ENCODE results near the gene MIA2. TPM values are rescaled to one million over a fixed set of nuclear protein-coding genes. Genes with fewer than 3 reads are reported as not detected.
"Not testable (repeated sequence)": the region's sequence is repeated elsewhere in the genome, so short reads cannot be mapped to it uniquely, and the experiment has no call there.

Gene MIA2
- polyA plus RNA-seq, 1 donor: 231 TPM

- Histone ChIP-seq H3K4me1 (ENCODE audit: control insufficient read depth, insufficient read depth, low read length) (peaks cover 17% of the 10 kb centered on the region), H3K27ac (ENCODE audit: low read length) (peak overlapping the region; percentile 3)
- H3K4me3 ChIP-seq (ENCODE audit: low read length); H3K27me3 ChIP-seq (ENCODE audit: control insufficient read depth, insufficient read depth, low read length); H3K36me3 ChIP-seq (ENCODE audit: control insufficient read depth, insufficient read depth, low read length); H3K9me3 ChIP-seq (ENCODE audit: control insufficient read depth, low read depth, low read length): not testable (repeated sequence)
- WGBS (ENCODE audit: insufficient coverage, low lambda C conversion rate): 100% methylated on average over 3 of the region's 11 CpGs
- DNase-seq: peak in 1 of 2 donors; percentile 52
Measured at GRCh38 chr14:39231751-39232553, 1.8 kb upstream of the MIA2 start.

- no peaks in the 10 kb centered on the region for H3K36me3 ChIP-seq (ENCODE audit: control insufficient read depth, insufficient read depth, low read length)
- WGBS (ENCODE audit: insufficient coverage, low lambda C conversion rate): 14% methylated on average over 2 of the region's 12 CpGs
- no peaks in the 10 kb centered on the region for H3K27me3 ChIP-seq (ENCODE audit: control insufficient read depth, insufficient read depth, low read length)
- H3K4me1 ChIP-seq (ENCODE audit: control insufficient read depth, insufficient read depth, low read length): peaks cover 12% of the 10 kb centered on the region
- no peak overlapping the region for H3K4me3 ChIP-seq (ENCODE audit: low read length)
- DNase-seq: peak in 1 of 2 donors; percentile 53
- no peaks in the 10 kb centered on the region for H3K9me3 ChIP-seq (ENCODE audit: control insufficient read depth, low read depth, low read length)
- H3K27ac ChIP-seq (ENCODE audit: low read length): peak overlapping the region; percentile 84
Measured at GRCh38 chr14:39232554-39233415, 930 bp upstream of the MIA2 start.

GRCh38 chr14:39234986-39235385, 1.3 kb downstream of the MIA2 start:
- H3K4me1 ChIP-seq (ENCODE audit: control insufficient read depth, insufficient read depth, low read length); DNase-seq; H3K9me3 ChIP-seq (ENCODE audit: control insufficient read depth, low read depth, low read length); H3K27ac ChIP-seq (ENCODE audit: low read length); H3K36me3 ChIP-seq (ENCODE audit: control insufficient read depth, insufficient read depth, low read length); H3K27me3 ChIP-seq (ENCODE audit: control insufficient read depth, insufficient read depth, low read length): not testable (repeated sequence)
- WGBS (ENCODE audit: insufficient coverage, low lambda C conversion rate): no CpG with 5 or more reads among the region's 5 CpGs
- H3K4me3 ChIP-seq (ENCODE audit: low read length): peak overlapping the region; percentile 39

- H3K27ac ChIP-seq (ENCODE audit: low read length); H3K9me3 ChIP-seq (ENCODE audit: control insufficient read depth, low read depth, low read length); DNase-seq; H3K4me1 ChIP-seq (ENCODE audit: control insufficient read depth, insufficient read depth, low read length); H3K36me3 ChIP-seq (ENCODE audit: control insufficient read depth, insufficient read depth, low read length); H3K27me3 ChIP-seq (ENCODE audit: control insufficient read depth, insufficient read depth, low read length): not testable (repeated sequence)
- H3K4me3 ChIP-seq (ENCODE audit: low read length): peak overlapping the region; percentile 39
Measured at GRCh38 chr14:39235466-39235865, 1.8 kb downstream of the MIA2 start.

GRCh38 chr14:39240769-39241168, 7.1 kb downstream of the MIA2 start:
- no peak for DNase-seq
- no peak overlapping the region for H3K27ac ChIP-seq (ENCODE audit: low read length)
- H3K4me3 ChIP-seq (ENCODE audit: low read length): no peak overlapping the region
- H3K9me3 ChIP-seq (ENCODE audit: control insufficient read depth, low read depth, low read length): no peaks in the 10 kb centered on the region
- H3K4me1 ChIP-seq (ENCODE audit: control insufficient read depth, insufficient read depth, low read length): no peaks in the 10 kb centered on the region
- H3K27me3 ChIP-seq (ENCODE audit: control insufficient read depth, insufficient read depth, low read length): no peaks in the 10 kb centered on the region
- WGBS (ENCODE audit: insufficient coverage, low lambda C conversion rate): 100% methylated on average over 1 of the region's 1 CpG
- peaks cover 14% of the 10 kb centered on the region for H3K36me3 ChIP-seq (ENCODE audit: control insufficient read depth, insufficient read depth, low read length)

GRCh38 chr14:39241637-39242036, 7.9 kb downstream of the MIA2 start:
- no peaks in the 10 kb centered on the region for H3K4me1 ChIP-seq (ENCODE audit: control insufficient read depth, insufficient read depth, low read length)
- DNase-seq: no peak
- no peaks in the 10 kb centered on the region for H3K27me3 ChIP-seq (ENCODE audit: control insufficient read depth, insufficient read depth, low read length)
- H3K4me3 ChIP-seq (ENCODE audit: low read length): no peak overlapping the region
- no CpG with 5 or more reads among the region's 1 CpG for WGBS (ENCODE audit: insufficient coverage, low lambda C conversion rate)
- H3K9me3 ChIP-seq (ENCODE audit: control insufficient read depth, low read depth, low read length): no peaks in the 10 kb centered on the region
- H3K27ac ChIP-seq (ENCODE audit: low read length): no peak overlapping the region
- H3K36me3 ChIP-seq (ENCODE audit: control insufficient read depth, insufficient read depth, low read length): peaks cover 14% of the 10 kb centered on the region

GRCh38 chr14:39243831-39244230, 10.1 kb downstream of the MIA2 start:
- Histone ChIP-seq H3K4me3 (ENCODE audit: low read length) (no peak overlapping the region), H3K9me3 (ENCODE audit: control insufficient read depth, low read depth, low read length) (no peaks in the 10 kb centered on the region), H3K4me1 (ENCODE audit: control insufficient read depth, insufficient read depth, low read length) (no peaks in the 10 kb centered on the region), H3K27ac (ENCODE audit: low read length) (no peak overlapping the region), H3K27me3 (ENCODE audit: control insufficient read depth, insufficient read depth, low read length) (no peaks in the 10 kb centered on the region), H3K36me3 (ENCODE audit: control insufficient read depth, insufficient read depth, low read length) (peaks cover 19% of the 10 kb centered on the region)
- no peak for DNase-seq
- no CpG with 5 or more reads among the region's 3 CpGs for WGBS (ENCODE audit: insufficient coverage, low lambda C conversion rate)

- peaks cover 10% of the 10 kb centered on the region for H3K36me3 ChIP-seq (ENCODE audit: control insufficient read depth, insufficient read depth, low read length)
- no peaks in the 10 kb centered on the region for H3K27me3 ChIP-seq (ENCODE audit: control insufficient read depth, insufficient read depth, low read length)
- no peak overlapping the region for H3K27ac ChIP-seq (ENCODE audit: low read length)
- no peaks in the 10 kb centered on the region for H3K4me1 ChIP-seq (ENCODE audit: control insufficient read depth, insufficient read depth, low read length)
- no peak for DNase-seq
- no peaks in the 10 kb centered on the region for H3K9me3 ChIP-seq (ENCODE audit: control insufficient read depth, low read depth, low read length)
- H3K4me3 ChIP-seq (ENCODE audit: low read length): no peak overlapping the region
- 100% methylated on average over 1 of the region's 1 CpG for whole genome bisulfite sequencing (ENCODE audit: insufficient coverage, low lambda C conversion rate)
Measured at GRCh38 chr14:39246618-39247017, 12.9 kb downstream of the MIA2 start.

- WGBS (ENCODE audit: insufficient coverage, low lambda C conversion rate): 100% methylated on average over 1 of the region's 1 CpG
- Histone ChIP-seq H3K4me1 (ENCODE audit: control insufficient read depth, insufficient read depth, low read length) (no peaks in the 10 kb centered on the region), H3K27me3 (ENCODE audit: control insufficient read depth, insufficient read depth, low read length) (no peaks in the 10 kb centered on the region), H3K27ac (ENCODE audit: low read length) (no peak overlapping the region), H3K4me3 (ENCODE audit: low read length) (no peak overlapping the region), H3K36me3 (ENCODE audit: control insufficient read depth, insufficient read depth, low read length) (peaks cover 8% of the 10 kb centered on the region), H3K9me3 (ENCODE audit: control insufficient read depth, low read depth, low read length) (no peaks in the 10 kb centered on the region)
- DNase-seq: no peak
Measured at GRCh38 chr14:39247256-39247655, 13.5 kb downstream of the MIA2 start.

- Histone ChIP-seq H3K27me3 (ENCODE audit: control insufficient read depth, insufficient read depth, low read length) (no peaks in the 10 kb centered on the region), H3K27ac (ENCODE audit: low read length) (no peak overlapping the region), H3K9me3 (ENCODE audit: control insufficient read depth, low read depth, low read length) (no peaks in the 10 kb centered on the region), H3K4me1 (ENCODE audit: control insufficient read depth, insufficient read depth, low read length) (no peaks in the 10 kb centered on the region), H3K36me3 (ENCODE audit: control insufficient read depth, insufficient read depth, low read length) (peaks cover 14% of the 10 kb centered on the region), H3K4me3 (ENCODE audit: low read length) (no peak overlapping the region)
- peak in 1 of 2 donors; percentile 64 for DNase-seq
Measured at GRCh38 chr14:39251547-39251946, 17.8 kb downstream of the MIA2 start.
